Measurements from ENCODE around the gene PRICKLE4.

- TF ChIP-seq CTCF (IDR thresholded peaks at IDR 0.05): no peak
- TF ChIP-seq NFYB (CRISPR knock-in tag; conservative IDR thresholded peaks at IDR 0.05; ENCODE audit: low read depth): no peak
Observed at GRCh38 chr6:41771058-41771983, 9.3 kb upstream of the PRICKLE4 start.
